CD4-positive, alpha-beta T cell treated with Interleukin-2 at 100 ng/mL for 4 hours (primary cell): ENCODE measurements around the gene C17orf113.
A peak's percentile ranks its signal among the peaks of the same experiment; 100 is the strongest.
"Not testable (repeated sequence)": the region's sequence is repeated elsewhere in the genome, so short reads cannot be mapped to it uniquely, and the experiment has no call there.

Experiments used
- DNase-seq: peaks from one replicate; pipeline ENCODE4 v3.0.0-alpha.2; 2020; ENCODE audit warnings: low spot score

Gene C17orf113

DNA sequence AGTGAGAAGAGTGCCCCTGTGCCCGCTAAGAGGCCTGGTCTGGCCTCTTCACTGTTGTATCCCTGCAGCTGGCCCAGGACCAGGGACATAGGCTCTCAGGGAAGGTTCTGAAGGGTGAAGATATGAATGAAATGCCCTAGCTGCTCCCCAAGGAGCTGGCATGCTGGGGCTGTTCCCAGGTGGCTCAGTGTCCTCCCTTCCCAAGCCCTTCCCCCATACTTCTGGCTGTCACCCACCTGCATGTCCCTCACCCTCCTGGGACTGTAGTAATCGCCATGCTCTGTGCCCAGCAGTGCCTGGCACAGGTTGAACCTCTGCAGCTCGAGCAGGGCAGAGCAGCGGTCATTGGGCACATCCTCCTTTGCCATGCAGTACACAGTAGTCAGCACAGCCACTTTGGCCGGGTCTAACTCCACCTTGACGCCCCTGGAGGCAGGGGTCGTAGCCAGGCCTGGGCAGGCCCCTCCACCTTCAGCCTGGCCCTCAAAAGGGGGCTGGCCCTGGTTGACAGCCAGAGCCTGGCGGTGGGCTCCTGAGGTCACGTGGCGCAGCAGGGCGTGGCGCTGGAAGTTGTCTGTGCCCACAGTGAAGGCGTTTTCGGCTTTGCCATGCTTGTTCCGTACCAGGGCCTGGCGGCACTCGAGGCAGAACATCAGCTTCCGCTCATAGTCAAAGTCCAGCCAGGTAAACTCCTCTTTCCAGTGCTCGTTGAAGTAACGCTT lies 7.6 kb downstream of the C17orf113 start:
- no peak for DNase-seq

DNA sequence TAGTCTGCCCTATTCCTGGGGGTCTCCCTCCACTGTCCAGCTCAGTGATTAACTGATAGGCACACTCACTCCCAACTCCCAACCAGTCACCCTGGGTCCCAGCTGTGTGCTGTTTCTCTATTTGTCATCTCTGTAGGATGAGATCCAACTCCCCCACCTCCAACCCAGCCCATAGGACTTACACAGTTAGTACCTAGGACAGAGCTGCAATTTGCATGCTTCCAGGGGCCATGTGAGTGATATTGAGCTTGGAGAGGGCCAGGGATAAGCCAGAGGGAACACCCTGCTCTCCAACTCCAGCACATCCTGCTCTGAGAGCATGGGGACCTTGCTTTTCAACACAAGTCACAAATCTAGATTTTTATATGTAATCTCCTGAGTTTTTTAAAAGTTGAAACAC lies 8.8 kb downstream of the C17orf113 start:
- no peak for DNase-seq

DNA sequence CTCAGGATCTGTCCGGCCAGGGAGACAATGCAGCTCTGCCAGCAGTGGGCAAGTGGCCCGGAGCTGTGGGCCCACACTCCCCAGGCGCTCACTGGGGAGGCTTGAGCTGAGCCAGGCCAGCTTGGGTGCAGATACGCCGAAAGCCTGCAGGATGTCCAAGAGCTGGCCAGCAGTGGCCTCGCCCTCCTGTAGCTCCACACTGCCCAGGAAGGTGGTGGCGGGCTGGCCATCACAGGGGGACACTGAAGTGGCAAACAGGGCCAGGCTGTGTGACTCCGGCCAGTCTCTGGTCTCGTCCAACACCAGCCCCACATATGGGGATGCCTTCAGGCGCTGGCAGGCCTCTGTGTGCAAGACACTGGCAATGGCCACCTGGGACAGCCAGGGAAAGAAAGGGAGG lies 9.6 kb downstream of the C17orf113 start:
- DNase-seq = no peak

DNA sequence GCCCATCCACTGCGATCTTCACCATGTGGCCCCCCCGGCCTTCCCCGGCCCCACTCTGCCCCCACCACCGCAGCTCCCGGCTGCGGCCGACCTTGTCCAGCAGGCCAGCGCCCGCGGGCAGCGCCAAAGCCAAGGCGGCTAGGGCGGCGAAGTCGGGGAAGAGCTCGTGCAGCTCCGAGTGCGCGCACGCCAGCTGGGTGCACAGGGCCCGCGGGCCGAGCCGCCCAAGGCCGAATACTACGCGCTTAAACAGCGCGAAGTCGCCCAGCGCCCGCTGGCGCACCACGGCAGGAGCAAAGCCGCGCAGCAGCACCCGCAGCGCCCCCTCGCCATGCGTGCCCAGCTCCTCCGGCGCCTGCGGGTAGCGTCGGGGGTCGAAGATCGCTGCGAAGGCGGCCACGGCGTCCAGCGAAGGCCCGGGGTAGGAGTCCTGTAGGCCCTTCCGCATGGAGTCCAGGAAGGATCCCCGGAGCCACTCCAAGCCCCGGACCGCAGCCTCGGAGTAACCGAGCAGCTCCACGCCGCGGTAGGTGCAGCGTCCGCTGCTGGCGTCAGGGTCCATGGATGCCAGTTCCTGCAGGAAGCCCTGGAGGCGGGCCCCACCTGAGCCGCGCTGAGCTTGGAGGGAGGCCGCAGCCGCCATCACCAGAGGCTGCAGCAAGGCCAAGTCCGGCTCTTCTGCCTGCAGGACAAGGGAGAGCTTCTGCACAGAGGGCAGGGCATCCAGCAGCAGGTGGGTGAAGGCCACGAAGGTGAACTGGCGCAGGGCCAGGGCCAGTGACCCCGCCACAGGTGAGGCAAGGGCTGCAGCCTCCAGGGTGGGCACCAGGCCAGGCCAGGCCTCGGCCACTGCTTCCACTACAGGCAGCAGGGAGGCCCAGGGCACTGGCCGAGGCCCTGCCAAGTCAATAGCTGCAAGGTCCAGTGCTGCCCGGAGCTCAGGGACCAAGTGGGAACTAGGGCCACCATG lies 10.3 kb downstream of the C17orf113 start:
- no peak for DNase-seq

DNA sequence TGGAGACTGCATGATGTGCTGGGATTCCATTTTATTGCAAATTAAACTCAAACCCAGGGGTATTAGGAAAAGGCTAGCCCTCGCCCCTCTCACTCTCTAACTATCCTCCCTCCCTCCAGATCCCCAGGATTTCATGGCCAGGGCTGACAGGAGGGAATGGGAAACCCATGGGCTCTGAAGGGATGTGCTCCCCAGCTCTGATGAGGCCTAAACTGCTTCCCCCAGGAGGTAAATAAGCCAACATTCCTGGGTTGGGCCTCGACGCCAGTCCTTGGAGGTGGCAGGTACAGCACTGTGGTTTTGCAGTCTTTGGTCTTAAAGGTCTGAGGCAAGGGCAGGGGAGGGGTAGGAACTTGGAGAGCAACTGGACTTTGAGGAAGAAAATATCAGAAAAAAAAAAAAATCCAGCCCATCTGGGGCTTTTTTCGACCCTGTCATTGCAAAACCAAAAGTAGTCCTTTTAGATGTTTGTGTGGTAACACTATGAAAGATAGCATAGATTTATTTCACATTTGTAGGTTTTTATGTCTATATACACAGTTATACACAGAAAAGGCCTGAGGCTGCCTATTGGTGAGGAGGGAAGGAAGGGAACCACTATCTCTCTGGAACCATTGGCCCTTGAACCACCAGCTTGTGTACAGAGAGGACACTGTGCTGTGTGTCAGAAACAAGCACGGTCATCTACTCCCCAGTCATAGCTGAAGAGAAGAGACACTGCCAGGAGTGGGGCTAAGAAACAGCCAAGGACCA lies 12.0 kb downstream of the C17orf113 start:
- no peak for DNase-seq

DNA sequence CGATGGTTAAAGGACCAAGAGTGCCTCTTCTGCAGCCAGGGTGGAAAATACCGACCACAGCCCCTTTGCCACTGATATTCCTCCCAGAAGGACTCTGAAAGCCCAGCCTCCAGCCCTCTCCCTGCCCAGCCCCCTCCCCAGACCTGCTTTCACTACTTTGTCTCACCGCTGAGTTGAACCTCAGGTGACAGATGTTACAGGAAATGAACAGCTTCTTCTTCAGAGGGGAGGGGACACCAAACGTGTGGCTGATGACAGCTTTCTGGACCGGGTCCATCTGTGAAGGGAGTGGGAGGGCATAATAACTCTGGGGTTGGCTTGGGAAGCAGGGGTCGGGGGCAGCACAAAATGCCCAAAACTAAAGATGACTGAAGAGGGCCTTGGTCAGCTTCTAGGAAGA lies 16.3 kb downstream of the C17orf113 start:
- DNase-seq = no peak

DNA sequence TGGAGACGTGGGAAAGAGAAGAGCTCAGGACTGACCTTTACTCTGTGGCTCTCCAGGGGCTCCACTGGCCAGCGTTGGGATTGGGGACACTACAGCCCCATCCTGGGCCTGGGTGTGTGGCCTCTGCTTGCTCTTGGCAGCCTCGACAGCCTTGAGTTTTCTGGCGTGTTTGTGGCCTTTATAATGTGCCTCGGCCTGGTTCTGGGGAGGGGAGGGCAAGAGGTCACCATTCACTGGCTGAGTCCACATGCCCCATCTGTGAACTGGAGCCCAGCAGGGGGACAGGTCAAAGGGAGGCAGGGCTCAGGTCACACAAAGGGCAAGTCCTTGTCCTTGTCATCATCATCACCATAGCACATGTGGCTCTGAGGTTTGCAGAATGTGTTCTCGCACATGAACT lies 18.8 kb downstream of the C17orf113 start:
- no peak for DNase-seq

DNA sequence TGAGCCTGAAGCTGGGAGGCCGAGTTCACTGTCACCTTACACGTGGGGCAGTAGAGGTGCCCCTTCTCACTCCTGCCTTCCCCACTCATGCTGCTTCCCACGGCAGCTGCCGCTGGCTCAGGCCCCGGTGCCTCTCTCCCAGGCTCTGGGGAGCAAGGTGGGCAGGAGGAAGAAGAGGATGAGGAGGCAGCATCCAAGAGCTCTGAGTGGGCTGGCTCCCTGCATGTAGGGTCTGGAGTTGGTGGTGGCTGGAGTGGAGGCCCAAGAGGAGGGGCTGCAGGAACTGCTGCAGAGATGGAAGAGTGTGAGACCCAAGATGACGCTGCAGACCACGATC lies 21.6 kb downstream of the C17orf113 start:
- no peak for DNase-seq

DNA sequence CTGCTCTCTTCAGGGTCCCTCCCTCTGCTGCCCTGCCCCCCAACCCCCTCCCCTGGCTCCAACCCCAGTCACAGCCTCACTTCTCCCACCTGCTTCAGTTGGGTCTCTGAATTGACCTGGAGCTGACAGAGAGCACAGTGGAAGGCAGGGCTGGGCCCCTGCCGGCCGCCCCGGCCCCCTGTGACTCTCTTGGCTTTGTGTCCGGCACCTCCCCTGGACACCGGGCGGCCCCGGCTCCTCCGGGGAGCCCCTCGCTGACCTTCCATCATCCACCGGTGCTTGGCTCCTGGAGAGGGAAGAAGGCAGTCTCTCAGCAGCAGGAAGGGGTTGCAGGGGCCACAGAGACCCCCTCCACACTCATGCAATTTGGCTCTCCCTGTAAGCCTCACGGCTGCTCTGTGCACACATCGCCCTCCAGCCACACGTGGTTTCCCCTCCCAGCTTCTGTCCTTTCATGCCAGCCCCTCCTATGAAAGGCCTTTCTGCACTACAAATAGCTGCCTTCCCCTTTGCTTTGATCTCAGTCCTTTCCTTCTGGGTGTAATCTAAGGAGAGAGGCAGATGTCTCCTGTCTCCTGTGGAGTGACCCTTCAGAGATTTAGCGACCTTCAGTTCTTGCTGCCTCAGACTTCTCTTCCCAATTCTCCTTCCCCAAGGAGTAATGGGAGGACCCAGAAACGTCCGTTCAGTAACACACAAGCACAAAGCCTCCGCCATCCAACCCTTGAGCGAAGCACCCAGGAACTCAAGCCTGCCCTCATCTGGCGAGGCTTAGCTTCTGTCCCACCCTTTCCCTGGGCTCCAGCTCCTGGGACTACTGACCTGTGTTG lies 22.2 kb downstream of the C17orf113 start:
- no peak for DNase-seq

DNA sequence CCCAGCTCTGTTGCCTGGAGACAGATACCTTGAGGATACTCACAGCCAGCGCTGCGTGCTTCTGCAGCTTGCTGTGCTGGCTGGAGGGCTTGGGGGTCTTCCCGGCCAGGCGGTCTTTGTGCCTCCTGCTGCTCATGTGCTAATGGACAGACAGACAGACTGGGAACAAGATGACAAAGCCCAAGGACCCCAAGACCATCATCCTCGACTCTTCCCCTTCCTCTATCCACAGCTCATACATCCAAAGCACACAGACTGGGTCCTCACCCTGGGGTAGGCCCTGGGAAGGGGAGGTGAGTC lies 22.9 kb downstream of the C17orf113 start:
- DNase-seq = no peak

DNA sequence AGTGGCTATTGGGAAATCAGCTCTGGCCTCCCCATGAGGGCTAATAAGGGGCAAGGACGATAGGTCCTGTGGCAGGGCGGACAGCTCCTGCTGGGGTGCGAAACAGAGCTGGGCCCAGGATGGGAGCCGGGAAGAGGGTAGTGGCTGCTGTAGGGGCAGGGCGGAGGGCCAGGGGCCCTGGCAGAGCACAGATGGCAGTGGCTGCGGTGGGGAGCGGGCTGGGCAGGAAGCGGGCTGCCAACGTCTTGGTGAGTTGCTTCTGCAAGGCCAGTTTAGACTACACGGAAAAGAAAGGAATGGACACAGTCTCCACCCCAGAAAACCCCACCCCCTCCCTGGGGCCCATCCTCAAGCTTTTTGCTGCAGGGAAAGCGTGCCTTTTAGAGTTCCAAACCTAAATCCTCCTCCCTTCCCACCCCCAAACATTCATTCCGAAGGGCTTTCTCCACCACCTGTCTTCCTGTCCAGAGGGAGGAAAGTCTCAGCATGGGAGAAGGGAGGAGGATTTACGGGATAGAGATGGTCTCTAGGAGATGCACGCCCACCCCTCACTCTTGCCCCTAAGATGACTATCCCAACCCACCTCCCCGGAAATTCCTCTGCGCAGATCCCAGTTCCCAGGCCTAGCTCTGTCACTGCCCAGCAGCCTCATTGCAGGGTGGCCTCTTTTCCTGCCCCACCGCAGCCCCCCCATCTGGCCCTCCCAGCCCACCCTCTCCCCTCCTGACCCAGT lies 23.4 kb downstream of the C17orf113 start:
- no peak for DNase-seq

DNA sequence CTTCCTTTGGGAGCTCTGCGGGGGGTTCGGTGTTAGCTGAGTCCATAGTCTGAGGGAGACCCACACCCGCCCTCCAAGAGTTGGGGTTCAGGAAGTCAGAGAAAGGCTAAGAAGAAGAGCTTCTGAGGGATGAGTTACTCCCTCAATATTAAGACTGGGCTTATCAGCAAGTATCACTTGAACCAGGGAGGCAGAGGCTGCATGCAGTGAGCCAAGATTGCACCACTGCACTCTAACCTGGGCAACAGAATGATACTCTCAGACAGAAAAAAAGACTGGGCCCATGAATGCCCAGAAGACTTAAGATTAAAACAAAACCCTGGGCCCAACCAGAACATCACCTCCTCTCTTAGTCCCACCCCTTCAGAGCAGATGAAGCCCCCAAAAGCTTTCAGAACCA lies 24.5 kb downstream of the C17orf113 start:
- no peak for DNase-seq

DNA sequence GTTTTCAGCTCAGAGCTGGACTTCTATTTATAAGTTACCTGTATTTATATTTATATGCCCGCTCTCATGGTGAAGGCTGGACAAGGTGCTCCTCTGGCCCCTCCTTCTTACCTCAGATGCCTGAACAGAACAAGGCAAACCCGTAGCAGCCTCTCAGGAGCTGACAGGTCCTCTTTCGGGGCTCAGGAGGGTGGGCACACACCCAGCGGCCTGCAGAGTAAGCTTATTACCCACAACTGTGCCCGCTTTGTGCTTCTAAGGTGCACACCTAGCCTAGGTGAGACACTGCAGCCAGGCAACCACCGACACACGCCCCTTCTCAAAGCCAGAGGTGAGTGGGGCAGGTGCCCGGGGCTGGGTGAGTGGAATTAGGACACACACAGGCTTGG lies 25.2 kb downstream of the C17orf113 start:
- DNase-seq = no peak

DNA sequence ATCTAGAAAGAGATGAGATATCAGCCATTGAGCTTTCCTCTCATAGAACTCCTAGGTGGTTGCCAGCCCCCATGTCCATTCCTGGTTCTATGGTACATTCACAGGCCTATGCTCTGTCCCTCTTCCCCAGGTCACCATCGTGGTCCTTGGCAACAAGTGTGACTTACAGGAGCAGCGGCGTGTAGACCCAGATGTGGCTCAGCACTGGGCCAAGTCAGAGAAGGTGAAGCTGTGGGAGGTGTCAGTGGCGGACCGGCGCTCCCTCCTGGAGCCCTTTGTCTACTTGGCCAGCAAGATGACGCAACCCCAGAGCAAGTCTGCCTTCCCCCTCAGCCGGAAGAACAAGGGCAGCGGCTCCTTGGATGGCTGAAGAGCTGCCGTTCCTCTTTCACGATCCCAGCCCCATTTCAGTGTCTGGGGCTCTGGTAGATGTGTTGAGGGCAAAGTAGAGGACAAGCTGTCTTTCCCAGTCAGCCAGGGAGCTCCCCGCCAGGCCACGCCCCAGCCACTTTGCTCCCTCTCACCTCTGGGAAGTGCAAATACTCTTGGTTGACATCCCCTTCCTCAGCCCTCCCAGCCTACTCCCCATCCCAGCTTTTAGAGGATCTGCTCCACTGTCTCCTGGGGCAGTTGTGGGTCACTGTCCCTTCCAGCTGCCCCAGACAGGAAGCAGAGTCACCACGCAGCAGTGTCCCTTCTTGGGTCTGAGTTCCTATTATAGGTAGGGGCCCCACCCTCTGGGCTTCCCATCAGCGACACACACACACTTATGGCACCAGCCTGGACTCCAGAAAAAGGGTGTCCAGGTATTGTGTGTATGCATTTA lies 26.7 kb downstream of the C17orf113 start:
- DNase-seq = no peak

DNA sequence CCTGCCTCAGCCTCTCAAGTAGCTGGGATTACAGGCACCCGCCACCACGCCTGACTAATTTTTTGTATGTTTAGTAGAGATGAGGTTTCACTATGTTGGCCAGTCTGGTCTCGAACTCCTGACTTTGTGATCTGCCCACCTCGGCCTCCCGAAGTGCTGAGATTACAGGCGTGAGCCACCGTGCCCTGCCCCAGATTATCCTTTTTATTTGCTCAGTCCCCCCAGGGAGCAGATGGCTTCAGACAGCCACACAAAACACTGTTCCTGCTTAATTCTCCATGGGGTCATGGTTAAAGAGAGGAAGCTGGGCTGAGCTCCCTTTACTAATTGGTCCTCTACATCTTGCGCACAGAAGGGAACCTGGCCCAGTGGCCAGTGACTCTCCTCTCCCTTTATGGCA lies 29.6 kb downstream of the C17orf113 start:
- DNase-seq = not testable (repeated sequence)

DNA sequence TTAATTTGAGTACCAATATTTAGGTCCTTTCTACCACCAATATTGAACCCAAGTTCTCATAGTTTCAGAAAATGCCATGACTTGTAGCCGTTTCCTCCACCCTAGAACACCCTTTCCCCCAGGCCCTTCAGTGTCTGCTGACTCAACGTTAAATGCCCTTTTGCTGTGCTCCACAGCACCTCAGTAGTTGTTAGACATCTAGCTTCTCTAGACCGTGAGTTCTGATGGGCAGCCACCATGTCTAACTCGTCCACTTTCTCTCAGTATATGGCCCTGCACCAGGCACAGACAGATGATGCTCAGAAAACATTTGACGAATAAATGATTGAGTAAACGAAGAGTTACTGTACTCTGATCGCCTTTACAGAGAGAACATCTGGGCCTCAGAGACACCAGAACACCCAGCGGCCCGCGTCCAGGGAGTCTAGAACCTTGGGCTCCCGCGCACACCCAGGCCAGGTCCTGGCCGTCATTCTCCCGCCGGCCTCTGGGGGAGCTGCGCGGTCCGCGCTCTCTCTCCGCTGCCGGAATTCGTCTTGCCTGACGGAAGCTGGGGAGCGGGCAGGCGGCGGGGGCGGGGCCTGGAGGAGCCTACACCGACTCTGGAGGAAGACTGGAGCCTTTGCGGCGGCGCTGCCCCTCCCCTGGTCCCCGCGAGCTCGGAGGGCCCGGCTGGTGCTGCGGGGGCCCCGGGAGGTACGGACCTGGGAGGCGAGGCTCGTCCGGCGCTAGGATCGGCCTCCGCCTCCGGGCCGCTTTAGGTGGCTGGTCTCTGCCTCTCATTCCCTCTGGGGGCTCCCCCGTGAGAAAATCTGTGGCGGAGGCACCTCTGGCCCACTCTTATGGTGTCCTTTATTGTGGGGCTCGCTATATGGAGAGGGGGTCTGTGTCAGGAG lies 30.6 kb downstream of the C17orf113 start, which contains the start of gene NKIRAS2:
TSS of gene NKIRAS2 (plus strand) at position 582 of the 896 bp plus-strand sequence. CDS start 1,488 bp downstream, outside the sequence.
- peak; percentile 93 for DNase-seq

DNA sequence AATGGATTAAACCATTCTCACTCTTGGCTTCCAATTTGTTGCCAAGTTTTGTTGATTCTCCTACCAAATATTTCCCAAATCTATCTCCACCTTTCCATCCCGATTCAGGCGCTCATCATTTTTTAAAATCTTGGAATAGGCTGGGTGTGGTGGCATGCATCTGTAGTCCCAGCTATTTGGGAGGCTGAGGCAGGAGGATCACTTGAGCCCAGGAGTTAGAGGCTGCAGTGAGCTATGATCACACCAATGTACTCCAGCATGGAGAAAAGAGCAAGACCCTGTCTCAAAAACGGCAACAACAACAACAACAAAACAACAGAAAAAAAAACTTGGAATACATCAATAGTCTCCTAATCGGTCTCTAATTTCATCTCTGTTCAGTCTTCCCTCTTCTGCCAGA lies 31.4 kb downstream of the C17orf113 start:
- DNase-seq = no peak

DNA sequence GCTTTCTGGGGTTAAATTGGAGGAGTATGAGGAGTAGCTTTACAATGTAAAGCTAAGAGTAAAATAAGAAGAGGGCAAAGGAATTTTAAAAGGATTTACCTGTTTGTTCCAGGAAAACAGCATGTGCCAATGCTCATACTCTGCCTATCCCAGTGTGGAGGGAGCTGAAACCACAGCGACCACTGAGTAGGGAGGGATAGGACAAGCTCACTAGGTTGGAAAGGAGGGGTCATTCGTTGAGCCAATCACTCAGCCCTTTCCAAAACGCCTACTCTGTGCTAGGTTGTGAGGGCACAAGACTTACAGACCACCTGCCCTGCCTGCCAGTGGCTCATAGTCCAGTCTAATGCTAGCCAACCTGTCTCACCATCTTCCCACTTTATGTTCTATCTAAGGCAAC lies 32.1 kb downstream of the C17orf113 start:
- no peak for DNase-seq

DNA sequence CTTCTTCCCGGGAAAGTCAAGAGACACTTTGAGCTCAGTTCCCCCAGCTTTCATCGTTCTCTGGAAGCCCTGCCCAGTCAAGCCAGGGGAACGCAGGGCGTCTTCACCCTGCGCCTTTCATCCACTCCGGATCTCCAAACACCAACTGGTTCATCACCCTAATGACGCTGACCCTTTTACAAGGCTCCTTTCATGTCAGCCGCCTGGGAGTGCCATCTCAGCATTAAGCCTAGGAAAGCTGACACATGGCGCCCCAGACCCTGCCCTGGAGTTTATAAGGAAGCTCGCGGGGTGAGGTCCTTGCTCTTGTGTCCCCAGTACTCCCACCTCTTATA lies 32.6 kb downstream of the C17orf113 start:
- no peak for DNase-seq
